Endodermal cell (in vitro differentiated cells): ENCODE measurements around the gene LRRC7. TPM values are rescaled to one million over a fixed set of nuclear protein-coding genes. Genes with fewer than 3 reads are reported as not detected.

ENCODE experiments used
- DNase-seq: peaks from one replicate; pipeline ENCODE4 v3.0.0-alpha.2; 2017
- H3K27ac ChIP-seq: 2 replicates; pipeline ENCODE4 v1.5.1; 2013; ENCODE audit warnings: mild to moderate bottlenecking, low read depth, low read length, moderate library complexity
- H3K27me3 ChIP-seq: 2 replicates; pipeline ENCODE4 v1.6.1; 2013; ENCODE audit warnings: mild to moderate bottlenecking, low read length, moderate library complexity; ENCODE audit not compliant: insufficient read depth, control insufficient read depth, poor library complexity, severe bottlenecking
- H3K36me3 ChIP-seq: 2 replicates; pipeline ENCODE4 v1.7.0; 2013; ENCODE audit warnings: mild to moderate bottlenecking, low read length, moderate library complexity; ENCODE audit not compliant: control insufficient read depth, insufficient read depth
- H3K4me1 ChIP-seq: one replicate; pipeline ENCODE4 v1.7.0; 2013; ENCODE audit warnings: low read length; ENCODE audit not compliant: control insufficient read depth, insufficient read depth
- H3K4me3 ChIP-seq: 2 replicates; pipeline ENCODE4 v1.5.1; 2013; ENCODE audit warnings: mild to moderate bottlenecking, low read length, moderate library complexity
- H3K9ac ChIP-seq: 2 replicates; pipeline ENCODE4 v1.6.1; 2013; ENCODE audit warnings: mild to moderate bottlenecking, low read length, moderate library complexity; ENCODE audit not compliant: poor library complexity, severe bottlenecking; ENCODE audit errors: extremely low read depth
- H3K9me3 ChIP-seq: 2 replicates; pipeline ENCODE4 v1.6.1; 2013; ENCODE audit warnings: mild to moderate bottlenecking, low read length, moderate library complexity; ENCODE audit not compliant: control insufficient read depth
- H3K27ac Mint-ChIP-seq: 2 replicates; pipeline ENCODE4 v1.8.0; 2020; ENCODE audit warnings: mixed read lengths
- H3K27me3 Mint-ChIP-seq: 2 replicates; pipeline ENCODE4 v1.8.0; 2021; ENCODE audit warnings: mild to moderate bottlenecking, mixed read lengths; ENCODE audit not compliant: insufficient read depth
- H3K36me3 Mint-ChIP-seq: 2 replicates; pipeline ENCODE4 v1.8.0; 2020; ENCODE audit warnings: low read depth, mixed read lengths
- H3K4me1 Mint-ChIP-seq: 2 replicates; pipeline ENCODE4 v1.8.0; 2020; ENCODE audit warnings: mixed read lengths
- H3K4me3 Mint-ChIP-seq: 2 replicates; pipeline ENCODE4 v1.8.0; 2020; ENCODE audit warnings: mild to moderate bottlenecking, moderate library complexity, mixed read lengths
- H3K9me3 Mint-ChIP-seq: 2 replicates; pipeline ENCODE4 v1.8.0; 2020; ENCODE audit warnings: mild to moderate bottlenecking, mixed read lengths
- CTCF ChIP-seq: fragments of 200-600 bp; sonication (generic); conservative IDR thresholded peaks from 2 replicates; pipeline ENCODE4 v1.5.0; 2021; ENCODE audit warnings: antibody characterized with exemption, mild to moderate bottlenecking
- WGBS, 2 experiments: methylation state at CpG; one replicate each; pipeline versions ENCODE4 v1.1.5 to v1.1.7; 2013; ENCODE audit warnings: missing lambda C conversion rate in 2 of 2, mixed read lengths in 1 of 2; ENCODE audit not compliant: insufficient coverage in 1 of 2, insufficient read length in 1 of 2; 5-methylcytosine and 5-hydroxymethylcytosine counted together
- total RNA-seq, 2 donors: library from RNA; stranded (reverse); fragmentation: NEBNext Ultra II Directional in 1 of 2; extraction: Animal tissue kit (Norgen Biotek cat#: 25700) in 1 of 2; gene quantifications; 2 replicates in 1 of 2; 3 replicates in 1 of 2; pipeline ENCODE4 v1.2.1, GENCODE V29; 2021

The LRRC7 gene
- total RNA-seq, 2 donors from 2014 or later, result 1.4 to 2.2 TPM

- Histone ChIP-seq H3K9me3 (no peaks in the 10 kb centered on the region), H3K4me3 (no peak overlapping the region), H3K27me3 (no peaks in the 10 kb centered on the region), H3K9ac (no peak overlapping the region), H3K4me1 (no peaks in the 10 kb centered on the region), H3K27ac (no peak overlapping the region), H3K36me3 (no peaks in the 10 kb centered on the region)
- Mint-ChIP-seq H3K27ac (no peak overlapping the region), H3K36me3 (no peaks in the 10 kb centered on the region), H3K4me1 (no peaks in the 10 kb centered on the region), H3K4me3 (no peak overlapping the region), H3K9me3 (no peaks in the 10 kb centered on the region), H3K27me3 (no peaks in the 10 kb centered on the region)
- WGBS, 2 experiments, result 96% methylated on average over 3 to 4 of the region's 4 CpGs
- TF ChIP-seq CTCF, result no peak
- DNase-seq, result no peak
Measured at GRCh38 chr1:69993810-69994209, 426.1 kb downstream of the LRRC7 start.

- H3K9me3 Mint-ChIP-seq, result no peaks in the 10 kb centered on the region
- WGBS, 2 experiments, result 94% methylated on average over 1 of the region's 1 CpG; no CpG with 5 or more reads in 1 of the 2 experiments
Measured at GRCh38 chr1:69994241-69994640, 426.5 kb downstream of the LRRC7 start.

GRCh38 chr1:69998847-69999246 is 431.1 kb downstream of the LRRC7 start:
- no peaks in the 10 kb centered on the region for H3K27me3 ChIP-seq
- Mint-ChIP-seq H3K27ac (no peak overlapping the region), H3K27me3 (no peaks in the 10 kb centered on the region), H3K4me3 (no peak overlapping the region), H3K36me3 (no peaks in the 10 kb centered on the region), H3K9me3 (no peaks in the 10 kb centered on the region), H3K4me1 (no peaks in the 10 kb centered on the region)
- no peaks in the 10 kb centered on the region for H3K4me1 ChIP-seq
- H3K36me3 ChIP-seq, result no peaks in the 10 kb centered on the region
- TF ChIP-seq CTCF, result no peak
- DNase-seq, result no peak
- no peak overlapping the region for H3K9ac ChIP-seq
- H3K9me3 ChIP-seq, result no peaks in the 10 kb centered on the region
- WGBS, 2 experiments, result 88 to 100% methylated on average over 1 of the region's 1 CpG
- no peak overlapping the region for H3K4me3 ChIP-seq
- no peak overlapping the region for H3K27ac ChIP-seq

More at GRCh38 chr1:69994241-69994640, 426.5 kb downstream of the LRRC7 start:
- Histone ChIP-seq H3K4me3 (no peak overlapping the region), H3K4me1 (no peaks in the 10 kb centered on the region), H3K27me3 (no peaks in the 10 kb centered on the region), H3K27ac (no peak overlapping the region), H3K36me3 (no peaks in the 10 kb centered on the region), H3K9me3 (no peaks in the 10 kb centered on the region), H3K9ac (no peak overlapping the region)
- H3K36me3 Mint-ChIP-seq, result no peaks in the 10 kb centered on the region
- no peaks in the 10 kb centered on the region for H3K4me1 Mint-ChIP-seq
- no peak for TF ChIP-seq CTCF
- no peaks in the 10 kb centered on the region for H3K27me3 Mint-ChIP-seq
- no peak overlapping the region for H3K27ac Mint-ChIP-seq
- no peak overlapping the region for H3K4me3 Mint-ChIP-seq
- DNase-seq, result no peak
